ENCODE measurements around the gene SGK1. TPM values are rescaled to one million over a fixed set of nuclear protein-coding genes. Genes with fewer than 3 reads are reported as not detected.
"Not testable (repeated sequence)": the region's sequence is repeated elsewhere in the genome, so short reads cannot be mapped to it uniquely, and the experiment has no call there.

The SGK1 gene
- total RNA-seq, 4 donors from 2014 or later = 46.2 to 1,239 (median 876) TPM

DNA sequence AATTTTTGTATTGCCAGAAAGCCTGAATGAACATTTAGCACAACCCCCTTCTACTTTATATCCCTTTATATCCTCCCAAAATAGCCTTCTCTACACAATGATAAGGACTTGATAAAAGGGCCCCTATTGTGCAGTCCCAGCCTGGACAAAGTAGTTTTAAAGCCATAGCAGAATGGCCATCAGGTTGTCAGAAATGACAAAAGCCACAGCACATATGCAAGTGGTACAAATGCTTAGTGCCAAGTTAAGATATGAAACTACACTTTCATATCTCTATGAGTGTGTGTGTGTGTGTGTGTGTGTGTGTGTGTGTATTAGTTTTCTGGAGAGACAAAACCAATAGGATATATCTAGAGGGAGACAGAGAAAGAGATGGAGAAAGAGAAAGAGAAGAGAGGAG is 132.6 kb downstream of the SGK1 start:
- intact Hi-C loops (cut with DNase I; ENCODE audit: low total_unique reads) = no loop called here
- Histone ChIP-seq H3K4me3 (no peak overlapping the region), H3K27me3 (no peaks in the 10 kb centered on the region), H3K27ac (no peak overlapping the region), H3K36me3 (no peaks in the 10 kb centered on the region), H3K9me3 (no peaks in the 10 kb centered on the region), H3K4me1 (no peaks in the 10 kb centered on the region)
- in situ Hi-C loops (cut with MboI; ENCODE audit: low pct_ligation_motif_present in 1 of 4, low pct_unique_long_range_greater_than_20kb in 1 of 4, low sequenced_read_pairs in 3 of 4) = no loop called here
- no peak for DNase-seq
- TF ChIP-seq POLR2AphosphoS5 (IDR thresholded peaks at IDR 0.05) = no peak
- no peak for TF ChIP-seq POLR2A (IDR thresholded peaks at IDR 0.05)
- no peak for TF ChIP-seq EP300 (IDR thresholded peaks at IDR 0.05; ENCODE audit: low read depth)
- no peak for TF ChIP-seq CTCF (IDR thresholded peaks at IDR 0.05)

DNA sequence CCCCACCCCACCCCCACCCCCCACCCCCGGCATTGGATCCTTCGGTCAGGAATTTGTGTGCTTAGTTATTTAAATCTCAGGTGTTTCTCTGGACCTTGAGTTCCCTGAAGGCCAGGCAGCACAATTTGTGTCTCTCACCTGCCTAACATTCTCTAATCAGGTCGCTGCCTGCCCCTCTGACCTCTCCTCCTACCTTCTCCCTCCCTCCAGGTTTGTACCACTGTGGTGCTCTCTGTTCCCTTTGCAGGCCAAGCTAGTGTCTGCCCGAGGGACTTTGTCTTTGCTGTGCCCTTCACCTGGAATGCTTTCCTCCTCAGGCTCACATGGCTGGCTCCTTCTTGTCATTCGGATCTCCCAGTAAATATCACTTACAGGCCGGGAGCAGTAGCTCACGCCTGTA is 134.1 kb downstream of the SGK1 start:
- in situ Hi-C loops (cut with MboI; ENCODE audit: low pct_ligation_motif_present in 1 of 4, low pct_unique_long_range_greater_than_20kb in 1 of 4, low sequenced_read_pairs in 3 of 4) (no loop called here), intact Hi-C loops (cut with DNase I; ENCODE audit: low total_unique reads) (no loop called here)
- Histone ChIP-seq H3K27me3 (no peaks in the 10 kb centered on the region), H3K36me3 (no peaks in the 10 kb centered on the region), H3K4me1 (peaks cover 0 to under 1% (median 0%) of the 10 kb centered on the region in 4 donors), H3K4me3 (no peak overlapping the region), H3K9me3 (no peaks in the 10 kb centered on the region), H3K27ac (no peak overlapping the region)
- no peak for DNase-seq
- no peak for TF ChIP-seq POLR2A (IDR thresholded peaks at IDR 0.05)
- no peak for TF ChIP-seq EP300 (IDR thresholded peaks at IDR 0.05; ENCODE audit: low read depth)
- no peak for TF ChIP-seq POLR2AphosphoS5 (IDR thresholded peaks at IDR 0.05)
- TF ChIP-seq CTCF (IDR thresholded peaks at IDR 0.05) = no peak
- WGBS, 2 donors (ENCODE audit: low coverage in 1 of 2) = 90 to 92% methylated on average over 4 to 7 of the region's 7 CpGs

DNA sequence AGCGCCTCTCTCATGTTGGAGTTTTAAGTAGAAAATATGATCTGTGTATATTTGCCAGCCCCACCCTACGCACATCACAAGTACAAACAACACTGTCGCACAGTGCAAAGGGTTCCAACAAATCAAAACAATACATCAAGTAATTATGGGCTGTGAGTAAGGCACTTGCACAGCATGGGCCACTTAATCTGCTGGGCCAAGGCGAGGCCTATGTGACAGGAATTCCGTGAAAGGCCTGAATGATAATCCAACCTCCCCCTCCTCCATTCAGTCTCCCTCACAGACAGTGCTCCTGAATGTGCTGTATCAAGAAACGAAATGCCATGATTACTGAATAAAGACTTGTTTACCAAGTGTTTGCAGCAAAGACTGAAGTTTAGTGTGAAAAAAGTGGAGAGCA is 135.4 kb downstream of the SGK1 start:
- H3K27me3 ChIP-seq = no peaks in the 10 kb centered on the region
- DNase-seq = no peak
- intact Hi-C loops (cut with DNase I; ENCODE audit: low total_unique reads) = no loop called here
- no peak for TF ChIP-seq CTCF (IDR thresholded peaks at IDR 0.05)
- TF ChIP-seq POLR2AphosphoS5 (IDR thresholded peaks at IDR 0.05) = no peak
- TF ChIP-seq EP300 (IDR thresholded peaks at IDR 0.05; ENCODE audit: low read depth) = no peak
- no peak for TF ChIP-seq POLR2A (IDR thresholded peaks at IDR 0.05)
- 81 to 89% methylated on average over 3 to 6 of the region's 6 CpGs for WGBS, 2 donors (ENCODE audit: low coverage in 1 of 2)
- no peaks in the 10 kb centered on the region for H3K36me3 ChIP-seq
- H3K4me1 ChIP-seq = peaks cover 0 to 8% (median 5%) of the 10 kb centered on the region in 4 donors
- H3K9me3 ChIP-seq = no peaks in the 10 kb centered on the region
- H3K4me3 ChIP-seq = no peak overlapping the region
- no peak overlapping the region for H3K27ac ChIP-seq
- in situ Hi-C loops (cut with MboI; ENCODE audit: low pct_ligation_motif_present in 1 of 4, low pct_unique_long_range_greater_than_20kb in 1 of 4, low sequenced_read_pairs in 3 of 4) = no loop called here

GRCh38 chr6:134181726-134182125 is 136.2 kb downstream of the SGK1 start:
- H3K36me3 ChIP-seq; H3K4me3 ChIP-seq; H3K27me3 ChIP-seq; in situ Hi-C loops (cut with MboI; ENCODE audit: low pct_ligation_motif_present in 1 of 4, low pct_unique_long_range_greater_than_20kb in 1 of 4, low sequenced_read_pairs in 3 of 4); H3K9me3 ChIP-seq; intact Hi-C loops (cut with DNase I; ENCODE audit: low total_unique reads); H3K4me1 ChIP-seq; H3K27ac ChIP-seq; DNase-seq: not testable (repeated sequence)
- WGBS, 2 donors (ENCODE audit: low coverage in 1 of 2) = 92 to 100% methylated on average over 1 to 5 of the region's 5 CpGs

GRCh38 chr6:134181251-134181650 is 136.7 kb downstream of the SGK1 start:
- in situ Hi-C loops (cut with MboI; ENCODE audit: low pct_ligation_motif_present in 1 of 4, low pct_unique_long_range_greater_than_20kb in 1 of 4, low sequenced_read_pairs in 3 of 4); H3K27me3 ChIP-seq; H3K36me3 ChIP-seq; H3K9me3 ChIP-seq; H3K4me3 ChIP-seq; H3K27ac ChIP-seq; DNase-seq; intact Hi-C loops (cut with DNase I; ENCODE audit: low total_unique reads): not testable (repeated sequence)
- WGBS, 2 donors (ENCODE audit: low coverage in 1 of 2) = 88 to 93% methylated on average over 4 to 8 of the region's 8 CpGs
- peaks cover 0 to 13% (median 7%) of the 10 kb centered on the region in 4 donors for H3K4me1 ChIP-seq

GRCh38 chr6:134180540-134180939 is 137.4 kb downstream of the SGK1 start:
- DNase-seq; H3K4me3 ChIP-seq; H3K36me3 ChIP-seq; H3K27ac ChIP-seq; intact Hi-C loops (cut with DNase I; ENCODE audit: low total_unique reads); H3K9me3 ChIP-seq; in situ Hi-C loops (cut with MboI; ENCODE audit: low pct_ligation_motif_present in 1 of 4, low pct_unique_long_range_greater_than_20kb in 1 of 4, low sequenced_read_pairs in 3 of 4); H3K27me3 ChIP-seq: not testable (repeated sequence)
- 75 to 96% methylated on average over 2 to 4 of the region's 4 CpGs for WGBS, 2 donors (ENCODE audit: low coverage in 1 of 2)
- peaks cover 0 to 18% (median 10%) of the 10 kb centered on the region in 4 donors for H3K4me1 ChIP-seq
